Dermis microvascular lymphatic vessel endothelial cell (primary cell): ENCODE results near the gene RDH5. TPM values are rescaled to one million over a fixed set of nuclear protein-coding genes. Genes with fewer than 3 reads are reported as not detected.

Source experiments
- DNase-seq, 2 donors: peaks; one replicate each; pipeline versions ENCODE4 v3.0.0 to v3.0.0-alpha.2; 2010; ENCODE audit warnings: low read depth in 2 of 2
- total RNA-seq: library from RNA; depleted of rRNA; stranded (reverse); fragments of >200 nt; gene quantifications from 2 replicates; pipeline ENCODE4 v1.2.1, GENCODE V29; 2014

RDH5 gene
- total RNA-seq, 1 donor from 2014 or later, result 0.13 TPM

DNA sequence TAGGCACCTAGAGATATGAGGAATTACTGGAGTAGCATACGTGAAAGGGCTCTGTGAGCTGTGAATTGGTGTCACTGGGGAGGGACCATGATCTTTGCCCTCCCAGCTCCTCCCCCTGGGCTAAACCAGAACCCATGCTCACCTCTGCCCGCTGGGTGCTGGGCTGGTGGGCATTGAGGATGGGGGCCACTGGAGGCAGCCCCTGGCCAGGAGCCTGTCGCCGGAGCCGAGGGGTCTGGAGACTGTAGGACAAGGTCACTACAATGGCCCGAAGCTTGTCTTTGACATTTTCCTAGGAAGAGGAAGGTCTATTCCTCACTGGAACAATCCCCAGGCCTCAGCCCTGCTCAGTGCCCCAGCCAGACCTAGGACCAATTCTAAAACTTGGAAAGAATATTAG, 24.1 kb upstream of the RDH5 start:
- no peak for DNase-seq

DNA sequence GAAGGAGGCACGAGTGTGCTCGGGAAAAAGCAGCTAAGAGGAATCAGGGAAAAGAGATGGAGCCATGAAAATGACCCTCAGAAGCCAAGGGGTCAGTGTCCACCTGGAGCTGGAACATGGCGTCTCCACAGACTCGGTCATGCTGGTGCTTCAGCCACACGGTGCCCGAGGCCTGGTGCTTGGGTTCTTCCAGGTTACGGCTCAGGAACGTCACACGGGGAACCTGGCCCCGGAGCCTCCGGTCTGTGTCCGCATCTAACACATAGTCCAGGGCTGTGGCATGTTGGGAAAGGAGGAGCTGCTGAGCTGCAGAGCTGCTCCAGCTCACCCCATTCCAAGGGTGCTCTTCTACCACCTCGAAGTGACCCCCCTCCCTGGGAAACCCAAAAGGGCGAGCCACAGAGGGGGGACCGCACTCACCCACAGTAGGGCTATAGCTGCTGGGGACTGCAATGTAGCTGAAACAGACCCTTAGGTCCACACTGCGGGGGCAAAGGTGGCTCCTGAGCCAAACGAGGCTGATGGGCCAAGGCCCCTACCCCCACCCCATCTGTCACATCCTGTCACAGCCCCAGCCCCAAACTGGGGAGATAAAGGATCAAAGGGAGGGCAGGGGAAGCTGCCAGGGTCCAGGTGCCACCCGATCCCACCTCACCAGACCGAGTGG, 23.3 kb upstream of the RDH5 start:
- no peak for DNase-seq

DNA sequence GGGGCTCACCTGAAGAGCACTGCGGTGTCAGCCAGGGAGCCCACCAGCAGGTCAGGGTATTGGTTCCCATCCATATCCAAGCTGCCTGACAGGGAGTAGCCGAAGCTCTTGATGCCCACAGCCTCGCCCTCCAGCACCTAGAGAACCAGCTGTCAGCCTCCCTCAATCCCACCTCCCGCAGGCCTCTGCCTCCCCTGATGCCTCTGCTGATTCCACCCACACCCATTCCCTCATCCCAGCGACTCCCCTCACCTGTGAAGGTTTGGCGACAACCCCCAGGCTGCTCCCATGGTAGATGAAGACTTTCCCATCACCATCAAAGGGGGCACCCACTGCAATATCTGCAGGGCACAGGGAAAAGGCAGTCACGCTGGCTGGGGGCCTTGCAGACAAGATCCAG, 22.5 kb upstream of the RDH5 start:
- no peak for DNase-seq

GRCh38 chr12:55698241-55698955, 21.8 kb upstream of the RDH5 start:
- DNase-seq, result no peak

- no peak for DNase-seq
These were observed 21.2 kb upstream of the RDH5 start for GRCh38 chr12:55698965-55699364.

- no peak for DNase-seq
These were observed 20.6 kb upstream of the RDH5 start for GRCh38 chr12:55699471-55700055.

DNA sequence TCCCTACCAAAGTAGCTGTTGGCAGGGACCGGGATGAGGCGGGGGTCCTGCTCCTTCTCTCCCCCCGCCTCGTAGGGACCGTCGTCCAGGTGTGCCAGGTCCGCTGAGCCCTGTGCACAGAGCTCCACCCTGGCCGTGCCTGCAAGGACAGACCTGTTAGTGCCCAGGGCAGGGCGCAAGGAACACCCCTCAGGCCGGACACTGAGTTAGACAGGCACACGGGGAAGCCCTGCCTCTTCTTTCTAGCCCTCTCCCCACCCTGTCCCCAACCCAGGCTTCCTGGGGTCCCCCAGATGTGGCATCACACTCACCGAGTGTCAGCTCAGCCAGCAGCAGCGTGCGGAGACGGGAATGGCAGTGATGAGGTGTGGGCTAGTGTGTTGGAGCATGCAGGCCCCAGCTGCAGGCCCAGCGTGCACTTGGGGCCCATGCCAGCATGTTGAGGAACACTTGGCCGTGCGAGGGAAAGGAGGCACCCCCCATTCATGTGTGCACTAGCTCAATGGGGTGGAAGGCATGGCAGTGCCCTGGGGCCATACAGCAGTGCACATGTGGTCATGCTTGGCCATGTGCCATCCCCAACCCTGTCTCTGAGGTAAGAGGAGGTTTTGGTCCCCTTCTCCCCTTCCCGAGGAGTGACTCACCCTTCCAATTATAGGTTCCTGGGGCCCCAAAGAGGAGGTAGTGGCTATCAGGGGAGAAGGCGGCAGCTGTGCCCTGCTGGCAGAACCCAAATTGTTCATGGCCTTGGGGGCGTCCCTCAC, 19.8 kb upstream of the RDH5 start:
- DNase-seq, result no peak

- DNase-seq, result no peak
These were observed 17.3 kb upstream of the RDH5 start for GRCh38 chr12:55702861-55703260.

DNA sequence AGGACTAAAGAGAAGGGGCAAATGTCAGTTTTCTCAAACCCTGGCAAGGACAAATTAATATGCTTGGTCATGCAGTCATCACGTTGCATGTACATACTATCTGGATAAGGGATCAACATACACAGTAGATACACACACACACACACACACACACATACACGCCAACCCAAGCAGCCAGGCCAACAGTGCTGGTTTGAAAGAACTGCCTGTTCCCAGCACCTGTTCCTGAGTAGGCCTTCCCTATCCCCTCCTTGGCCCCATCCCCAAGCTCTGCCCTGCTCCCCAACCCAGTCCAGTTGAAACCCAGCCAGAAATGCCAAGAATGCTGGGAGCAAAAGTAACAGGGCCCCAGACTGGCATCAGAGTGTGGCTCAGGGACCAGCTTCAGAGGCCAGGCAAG, 16.9 kb upstream of the RDH5 start:
- DNase-seq, result no peak

GRCh38 chr12:55703901-55704761, 16.1 kb upstream of the RDH5 start:
- no peak for DNase-seq

GRCh38 chr12:55704824-55705718, 15.1 kb upstream of the RDH5 start:
- DNase-seq, result no peak

GRCh38 chr12:55705782-55706402, 14.3 kb upstream of the RDH5 start:
- DNase-seq, result no peak

DNA sequence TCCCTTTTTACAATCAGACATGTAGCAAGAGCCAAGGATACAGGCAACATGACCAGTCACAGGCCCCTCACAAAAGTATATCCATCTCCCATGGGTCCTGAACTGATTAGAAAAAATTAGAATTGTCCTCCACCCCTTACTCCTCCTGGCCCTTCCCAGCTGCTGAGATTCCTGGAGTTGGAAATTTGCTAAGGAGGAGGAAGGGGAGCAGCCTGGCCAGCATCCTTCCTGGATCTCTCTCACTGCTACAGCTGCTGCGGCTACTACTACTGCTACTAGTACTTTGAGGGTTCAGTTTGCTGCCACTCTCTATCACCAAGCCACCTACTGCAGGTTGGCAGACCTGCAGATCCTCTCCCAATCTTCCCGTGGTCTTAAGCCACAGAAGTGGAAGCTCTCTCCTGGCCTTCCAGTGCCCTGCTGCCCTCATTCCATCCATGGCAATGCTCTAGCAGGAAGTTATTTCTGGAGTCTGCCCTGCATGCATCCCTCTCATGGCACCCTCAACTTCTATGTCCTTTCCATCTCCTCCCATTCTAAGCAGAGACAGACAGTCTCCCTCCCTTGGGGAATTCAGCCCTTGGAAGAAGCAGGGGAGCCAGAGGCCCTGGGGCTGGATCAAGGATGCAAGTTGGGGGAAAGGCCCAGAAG, 13.5 kb upstream of the RDH5 start:
- no peak for DNase-seq

DNA sequence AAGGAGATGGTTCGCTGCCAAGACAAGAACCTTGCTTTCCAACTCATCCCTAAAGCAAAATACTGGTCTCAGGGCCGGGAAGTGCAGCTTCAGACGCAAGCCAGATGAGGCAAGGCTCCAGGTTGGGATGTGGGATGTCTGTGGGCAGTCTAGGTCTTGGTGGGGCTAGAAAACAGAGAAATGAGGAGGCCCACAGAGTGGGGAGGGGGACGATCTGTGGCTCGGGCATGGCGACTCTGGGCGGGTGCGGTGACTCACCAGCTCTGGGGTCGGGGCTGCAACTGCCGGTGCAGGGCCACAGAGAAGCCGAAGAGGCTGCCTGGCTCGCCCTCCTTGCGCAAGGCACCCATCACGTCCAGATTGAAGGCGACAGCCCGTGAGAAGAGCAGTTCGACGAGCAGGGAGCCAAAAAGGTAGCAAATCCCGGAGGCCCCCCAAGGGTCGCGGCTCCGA, 12.9 kb upstream of the RDH5 start:
- DNase-seq, result no peak

DNA sequence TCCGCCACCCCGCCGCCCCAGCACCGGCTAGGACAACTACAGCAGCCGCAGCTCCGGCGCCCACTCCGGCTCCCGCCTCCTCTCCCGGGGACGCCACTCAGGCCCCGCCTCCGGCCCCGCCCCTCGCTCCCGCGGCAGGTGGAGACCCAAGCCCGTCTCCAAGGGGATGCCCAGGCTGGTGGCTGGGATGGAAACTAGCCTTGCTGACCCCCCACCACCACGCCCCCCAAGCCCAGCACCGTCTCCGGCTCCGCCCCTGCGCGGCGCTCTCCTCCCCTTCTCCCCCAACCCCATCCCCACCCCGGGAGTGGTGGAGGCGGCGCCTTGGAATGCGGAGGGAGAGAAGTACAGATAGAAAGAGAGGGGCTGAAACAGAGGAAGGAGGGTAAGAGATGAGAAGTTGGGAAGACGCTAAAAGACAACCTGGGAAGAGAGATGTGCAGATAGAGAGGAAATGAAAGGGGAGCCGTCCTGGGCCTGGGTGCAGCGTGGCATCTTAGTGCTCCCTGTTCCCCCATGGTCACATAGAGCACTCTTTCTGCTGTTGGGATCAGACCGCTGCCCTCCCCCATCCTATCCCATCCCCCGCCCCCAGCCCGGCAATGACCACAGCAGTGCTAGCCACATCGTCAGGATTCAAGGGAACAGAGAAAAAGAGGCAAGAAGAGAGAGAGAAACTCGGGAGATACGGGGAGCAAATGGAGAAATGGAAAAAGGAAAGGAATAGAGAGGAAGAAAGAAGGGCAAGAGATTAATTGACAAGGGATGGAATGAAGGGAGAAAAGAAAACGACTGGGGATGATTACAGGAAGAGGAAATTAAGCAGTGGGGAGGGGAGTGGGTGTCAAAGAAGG, 12.1 kb upstream of the RDH5 start, which contains the start of gene ITGA7:
Gene ITGA7 (minus strand): TSS at position 64 of the 854 bp plus-strand sequence. CDS start 222 bp downstream, outside the sequence.
- no peak for DNase-seq

- no peak for DNase-seq
These were observed 11.4 kb upstream of the RDH5 start for GRCh38 chr12:55708695-55709233.

DNA sequence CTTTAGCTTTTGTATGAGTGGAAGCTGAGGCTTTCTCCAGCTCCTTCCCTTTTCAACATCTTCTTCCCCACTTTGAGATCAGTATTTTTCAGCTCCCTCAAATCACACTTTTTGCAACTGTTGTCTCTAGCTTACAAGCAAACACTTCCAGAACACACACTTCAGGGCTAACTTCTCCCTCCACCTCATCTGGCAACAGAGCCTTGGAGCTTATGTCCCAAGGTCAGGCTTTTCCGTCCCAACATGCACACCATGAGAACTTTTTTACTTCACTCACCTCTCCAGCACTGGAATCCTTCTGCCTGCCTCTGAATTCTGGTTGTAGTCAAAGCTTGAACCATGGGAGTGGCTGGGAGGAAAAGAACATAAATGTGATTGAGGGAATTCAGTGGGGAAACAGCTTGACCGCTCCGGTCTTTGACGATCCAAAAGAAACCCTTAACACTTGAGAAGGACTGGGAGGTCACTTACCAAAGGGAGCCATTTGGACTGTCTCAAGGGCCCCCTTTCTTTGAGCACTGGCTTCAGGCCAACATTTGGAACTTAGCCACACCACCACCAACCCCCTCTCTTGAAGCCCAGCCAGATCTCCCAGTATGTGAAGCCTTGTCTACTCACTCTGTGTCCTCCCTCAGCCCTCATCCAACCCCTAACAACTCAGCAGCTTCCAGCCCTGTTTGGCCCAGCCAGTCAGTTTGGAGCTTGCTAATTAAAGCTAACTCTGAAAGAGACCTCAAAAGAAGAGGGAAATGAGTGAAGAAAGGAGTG, 8.2 kb upstream of the RDH5 start:
- DNase-seq, result no peak
